Inflammatory macrophage (primary cell): ENCODE results near the gene C2orf72.
"Not testable (repeated sequence)": the region's sequence is repeated elsewhere in the genome, so short reads cannot be mapped to it uniquely, and the experiment has no call there.

Experiments used
- DNase-seq, 2 donors: peaks; one replicate each; pipeline ENCODE4 v3.0.0-alpha.2; 2020 to 2022

Gene C2orf72

GRCh38 chr2:231015478-231015877, 21.8 kb upstream of the C2orf72 start:
- DNase-seq: no peak

DNA sequence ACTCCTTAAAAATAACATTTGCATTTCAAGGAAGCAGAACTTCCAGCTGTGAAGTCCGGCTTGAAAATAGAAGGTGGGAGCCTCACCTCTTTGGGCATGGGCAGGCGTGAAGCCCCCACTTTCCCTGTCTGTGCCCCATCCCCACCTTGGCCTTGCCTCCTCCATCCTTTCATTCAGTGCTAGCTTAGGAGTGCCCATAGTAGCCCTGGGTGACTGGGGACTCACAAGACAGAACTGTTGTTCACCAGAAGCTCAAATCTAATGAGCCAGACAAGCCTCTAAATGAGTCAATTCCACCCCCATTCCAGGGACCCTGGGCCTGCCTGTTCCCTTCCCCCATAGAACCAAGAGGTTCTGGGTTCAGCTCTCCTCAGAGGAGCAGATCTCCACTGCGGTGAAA, 21.4 kb upstream of the C2orf72 start:
- no peak for DNase-seq

- no peak for DNase-seq
Measured at GRCh38 chr2:231016566-231017230, 20.6 kb upstream of the C2orf72 start.

DNA sequence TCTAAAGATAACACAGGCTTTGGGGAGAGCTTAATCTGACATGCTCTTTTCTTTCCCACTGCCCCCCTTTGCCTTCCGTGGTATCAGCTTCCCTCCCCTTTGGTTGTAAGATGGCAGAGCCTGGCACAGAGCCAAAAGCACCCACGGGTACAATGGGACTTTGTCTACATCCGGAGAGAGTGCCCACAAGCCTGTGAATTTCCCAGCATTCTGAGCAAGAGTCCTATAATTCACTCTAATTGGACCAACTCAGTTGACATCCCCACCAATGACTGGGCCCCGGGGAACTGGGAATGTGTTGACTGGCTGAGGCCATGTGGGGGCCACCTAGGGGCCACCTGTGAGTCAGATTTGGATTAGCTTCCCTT, 20.1 kb upstream of the C2orf72 start:
- DNase-seq: no peak

DNA sequence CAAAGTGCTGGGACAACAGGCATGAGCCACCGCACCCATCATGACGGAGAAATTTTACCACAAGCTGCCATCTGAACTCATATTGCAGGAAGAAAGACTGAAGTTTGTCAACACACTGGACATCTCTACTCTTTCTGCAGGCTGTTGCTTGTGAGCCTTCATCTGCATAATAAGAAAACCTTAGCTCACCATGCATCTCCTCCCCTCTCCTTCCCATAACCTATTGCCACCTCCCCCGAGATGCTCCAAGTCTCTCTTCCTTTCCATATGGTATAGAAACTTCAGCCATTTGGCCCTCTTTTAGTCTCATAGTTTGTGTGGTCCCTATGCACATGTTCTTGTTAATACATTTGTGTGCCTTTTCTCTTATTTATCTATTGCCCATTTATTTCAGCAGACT, 19.1 kb upstream of the C2orf72 start:
- no peak for DNase-seq

DNA sequence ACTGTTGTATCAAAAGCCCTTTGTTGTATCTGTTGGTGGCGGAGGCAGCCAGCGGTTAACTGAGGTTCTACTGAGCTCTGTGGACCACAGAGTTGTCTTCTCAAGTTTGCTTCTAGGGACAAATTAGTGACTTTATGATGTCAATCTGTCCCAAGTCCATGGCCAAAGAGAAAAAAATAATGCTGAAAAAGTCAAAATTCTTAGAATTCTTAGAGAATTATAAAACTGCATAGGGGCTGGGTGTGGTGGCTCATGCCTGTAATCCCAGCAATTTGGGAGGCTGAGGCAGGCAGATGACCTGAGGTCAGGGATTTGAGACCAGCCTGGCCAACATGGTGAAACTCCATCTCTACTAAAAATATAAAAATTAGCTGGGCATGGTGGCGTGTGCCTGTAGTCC, 12.3 kb upstream of the C2orf72 start:
- DNase-seq: not testable (repeated sequence)

DNA sequence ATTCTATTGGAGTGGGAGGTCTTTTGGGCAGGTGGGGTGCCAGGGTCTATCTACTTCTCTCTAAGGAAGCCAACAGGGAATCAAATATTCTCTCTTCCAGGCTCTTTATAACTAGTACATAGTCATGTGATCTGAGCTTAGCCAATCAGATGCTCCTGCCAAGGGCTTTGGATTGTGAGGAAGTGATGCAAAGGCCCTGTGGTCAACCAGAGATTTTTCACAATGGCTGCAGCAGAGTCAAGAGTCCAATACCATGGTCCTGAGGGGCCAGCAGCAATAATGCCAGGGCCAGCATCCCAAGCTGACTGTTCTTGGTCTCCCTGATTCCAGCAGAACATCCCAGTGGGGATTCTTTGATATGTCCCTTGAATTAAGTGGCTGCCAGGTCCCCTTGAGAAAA, 8.4 kb upstream of the C2orf72 start:
- peak in 1 of 2 donors; percentile 6 for DNase-seq

- DNase-seq: no peak
Measured at GRCh38 chr2:231029563-231029962, 7.8 kb upstream of the C2orf72 start.

DNA sequence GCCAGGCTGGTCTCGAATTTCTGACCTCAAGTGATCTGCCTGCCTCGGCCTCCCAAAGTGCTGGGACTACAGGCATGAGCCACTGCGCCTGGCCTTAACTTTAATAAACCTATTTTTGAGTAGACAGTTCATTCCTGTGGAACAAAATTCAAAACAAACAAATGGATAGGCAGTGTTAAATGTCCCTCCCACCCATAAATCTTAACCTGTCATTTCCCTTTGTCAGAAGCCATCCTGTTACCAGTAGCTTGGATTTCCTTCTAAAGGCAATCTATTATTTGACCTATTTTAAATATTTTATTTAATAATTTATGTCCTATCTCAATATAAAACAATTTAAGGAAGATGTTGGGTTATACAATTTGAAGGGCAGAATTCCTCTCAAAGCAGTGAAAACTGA, 6.6 kb upstream of the C2orf72 start:
- DNase-seq: no peak

DNA sequence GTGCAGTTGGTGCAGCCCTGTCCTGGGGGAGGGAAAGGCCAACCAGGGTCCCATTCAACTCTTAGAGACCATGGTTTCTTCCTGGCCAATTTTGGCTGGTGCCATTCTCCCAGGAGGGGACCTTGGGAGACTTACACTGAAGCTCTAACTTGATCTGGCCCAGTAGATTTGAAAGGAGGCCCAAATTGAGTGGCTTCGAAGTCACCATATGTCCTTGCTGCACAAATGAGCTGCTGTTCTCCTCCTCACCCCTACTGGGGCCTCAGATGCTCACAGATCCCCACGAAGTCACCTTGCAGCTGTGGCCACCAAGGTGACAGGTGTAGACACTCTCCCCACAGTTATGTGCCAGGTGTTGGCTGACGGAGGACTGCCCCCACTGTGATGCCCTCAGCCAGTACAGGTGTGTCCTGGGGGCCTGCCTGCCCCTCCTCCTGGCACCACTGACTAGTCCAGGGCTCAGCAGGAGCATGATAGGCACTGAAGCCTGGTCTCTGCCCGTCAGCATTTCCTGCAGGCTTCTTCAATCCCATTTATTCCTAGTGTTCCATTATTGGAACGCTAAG, 4.7 kb upstream of the C2orf72 start:
- no peak for DNase-seq

- no peak for DNase-seq
Measured at GRCh38 chr2:231033147-231034132, 3.9 kb upstream of the C2orf72 start.

- no peak for DNase-seq
Measured at GRCh38 chr2:231034291-231034882, 2.9 kb upstream of the C2orf72 start.

- no peak for DNase-seq
Measured at GRCh38 chr2:231036131-231036530, 1.2 kb upstream of the C2orf72 start.

DNA sequence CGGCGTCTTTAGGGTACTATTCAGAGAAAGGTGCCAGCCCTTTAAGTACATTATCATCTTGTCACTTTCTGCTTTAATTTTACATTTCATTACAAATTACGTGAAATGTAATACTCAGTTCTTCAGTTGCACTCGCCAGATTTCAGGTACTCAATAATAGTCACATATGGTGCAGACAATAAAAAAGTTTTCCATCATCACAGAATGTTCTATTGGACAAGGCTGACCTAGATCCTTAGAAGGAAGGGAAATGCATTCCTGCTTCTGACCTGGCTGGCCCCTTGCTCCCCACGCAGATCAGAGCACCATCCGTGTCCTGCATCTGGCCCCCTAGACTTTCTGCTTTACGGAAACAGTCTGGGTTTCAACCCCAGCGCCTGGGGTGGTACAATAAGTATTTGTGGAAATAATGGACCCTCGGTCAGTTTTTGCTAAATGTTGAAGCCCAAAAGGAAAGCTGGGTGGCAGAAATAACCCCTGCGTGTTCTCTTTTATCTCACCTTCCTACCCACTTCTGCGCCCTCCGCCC, 681 bp upstream of the C2orf72 start:
- no peak for DNase-seq

DNA sequence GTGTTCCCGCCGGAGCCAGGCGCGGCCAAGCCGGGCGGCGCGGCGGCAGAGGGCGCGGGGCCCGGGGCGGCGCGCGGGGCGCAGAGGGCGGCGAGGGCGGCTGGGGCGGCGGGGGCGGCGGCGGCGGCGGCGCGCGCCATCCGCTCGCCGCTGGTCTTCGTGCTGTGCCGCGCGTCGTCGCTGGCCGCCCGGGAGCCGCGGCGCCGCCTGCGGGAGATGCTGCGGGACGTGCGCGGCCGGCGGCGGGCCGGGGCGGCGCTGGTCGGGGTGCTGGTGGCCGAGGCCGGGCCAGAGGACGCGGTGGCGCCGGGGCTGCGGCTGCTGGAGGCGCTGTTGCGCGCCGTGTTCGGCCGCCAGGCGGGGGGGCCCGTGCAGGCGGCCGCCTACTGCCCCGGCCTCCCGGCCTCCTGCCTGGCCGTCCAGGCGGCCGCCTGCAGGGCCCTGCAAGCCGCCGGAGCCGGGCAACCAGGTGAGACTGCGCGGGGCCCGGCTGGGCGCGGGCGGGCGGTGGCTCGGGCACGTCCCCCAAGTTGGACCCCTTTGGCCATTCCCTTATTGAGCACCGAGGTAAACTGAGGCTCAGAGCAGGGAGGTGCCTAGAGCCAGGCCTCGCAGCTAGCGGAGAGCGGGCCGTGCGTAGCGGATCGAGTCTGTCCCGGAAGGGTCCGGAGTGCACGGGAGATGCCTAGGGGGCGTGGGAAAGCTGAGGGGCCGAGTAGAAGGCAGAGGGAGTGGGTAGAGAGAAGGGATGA, 584 bp downstream of the C2orf72 start:
- no peak for DNase-seq

GRCh38 chr2:231038483-231039293, 1.4 kb downstream of the C2orf72 start:
- DNase-seq: no peak

DNA sequence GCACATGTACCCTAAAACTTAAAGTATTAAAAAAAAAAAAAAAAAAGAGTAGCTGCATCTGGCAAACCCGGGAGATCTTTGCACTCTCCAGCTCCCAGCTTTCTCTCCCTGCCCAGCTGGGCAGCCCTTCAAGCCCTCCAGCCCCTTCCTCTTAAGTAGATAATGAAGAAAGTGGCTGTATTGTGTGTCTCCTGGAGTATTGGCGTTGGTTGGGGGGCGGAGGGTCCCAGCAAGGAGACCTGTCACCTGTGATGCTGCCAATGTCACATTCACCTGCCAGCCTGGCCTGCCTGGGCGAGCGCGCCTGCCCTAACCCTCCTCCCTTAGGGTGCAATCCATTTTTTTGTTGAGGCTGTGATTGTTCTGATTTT, 2.0 kb downstream of the C2orf72 start:
- DNase-seq: no peak

DNA sequence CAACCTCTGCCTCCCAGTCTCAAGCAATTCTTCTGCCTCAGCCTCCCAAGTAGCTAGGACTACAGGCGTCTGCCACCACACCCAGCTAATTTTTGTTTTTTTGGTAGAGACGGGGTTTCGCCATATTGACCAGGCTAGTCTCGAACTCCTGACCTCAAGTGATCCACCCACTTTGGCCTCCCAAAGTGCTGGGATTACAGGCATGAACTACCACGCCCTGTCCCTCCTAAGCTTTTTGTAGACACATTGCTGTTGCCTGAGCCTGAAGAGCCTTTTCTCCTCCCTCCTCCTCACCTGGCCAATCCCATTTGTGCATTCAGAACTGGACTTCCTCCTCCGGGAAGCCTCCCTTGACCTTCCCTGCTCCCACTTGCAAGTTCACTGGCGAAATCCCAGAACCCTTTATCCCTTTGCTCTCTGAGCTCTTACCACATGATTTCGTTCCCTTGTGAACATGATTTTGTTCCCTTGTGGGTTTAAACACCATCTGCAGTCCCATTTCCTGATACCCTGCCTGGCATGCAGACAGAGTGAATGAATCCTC, 2.6 kb downstream of the C2orf72 start:
- peak in 1 of 2 donors; percentile 18 for DNase-seq

GRCh38 chr2:231041061-231041689, 3.9 kb downstream of the C2orf72 start:
- DNase-seq: peak in 1 of 2 donors; percentile 29

GRCh38 chr2:231043796-231044195, 6.5 kb downstream of the C2orf72 start:
- no peak for DNase-seq

GRCh38 chr2:231046916-231047273, 9.6 kb downstream of the C2orf72 start:
- DNase-seq: no peak
